Measurements from ENCODE around the gene NBAS. TPM values are rescaled to one million over a fixed set of nuclear protein-coding genes. Genes with fewer than 3 reads are reported as not detected.
"Not testable (repeated sequence)": the region's sequence is repeated elsewhere in the genome, so short reads cannot be mapped to it uniquely, and the experiment has no call there.

NBAS gene
- total RNA-seq, 1 experiment from 2014 or later: 28.9 TPM

GRCh38 chr2:15323227-15323626 lies 237.9 kb downstream of the NBAS start:
- Histone ChIP-seq H3K4me1 (replicated peaks; ENCODE audit: insufficient read depth) (no peaks in the 10 kb centered on the region), H3K79me2 (ENCODE audit: low read depth) (no peaks in the 10 kb centered on the region), H3K27ac (no peak overlapping the region), H3K9me3 (ENCODE audit: insufficient read depth, low read depth) (no peaks in the 10 kb centered on the region), H3K36me3 (ENCODE audit: low read depth) (no peaks in the 10 kb centered on the region), H3K27me3 (ENCODE audit: insufficient read depth, low read depth) (no peaks in the 10 kb centered on the region), H3F3A (ENCODE audit: insufficient read depth, low read depth) (no peaks in the 10 kb centered on the region), H4K20me1 (ENCODE audit: insufficient read depth) (no peaks in the 10 kb centered on the region), H3K4me2 (no peak overlapping the region), H3K4me3 (no peak overlapping the region), H3K9me2 (ENCODE audit: insufficient read depth) (no peaks in the 10 kb centered on the region), H2AFZ (no peak overlapping the region)
- ChIA-PET POLR2A (ENCODE audit: unreplicated experiment) (no interaction called here), CTCF (no interaction called here)
- no peak for DNase-seq
- intact Hi-C loops (cut with micrococcal nuclease; ENCODE audit: unreplicated experiment): no loop called here
- no peak for TF ChIP-seq CTCF (conservative IDR thresholded peaks at IDR 0.05)
- TF ChIP-seq EZH2 (IDR thresholded peaks at IDR 0.05; ENCODE audit: low read depth): no peak
- BruUV-seq (replicated peaks): no TSS peak

- H3K9me2 ChIP-seq (ENCODE audit: insufficient read depth); H4K20me1 ChIP-seq (ENCODE audit: insufficient read depth); BruUV-seq (replicated peaks); H3K27ac ChIP-seq; intact Hi-C loops (cut with micrococcal nuclease; ENCODE audit: unreplicated experiment); H3K4me2 ChIP-seq; H3K27me3 ChIP-seq (ENCODE audit: insufficient read depth, low read depth); H3K36me3 ChIP-seq (ENCODE audit: low read depth); H3K79me2 ChIP-seq (ENCODE audit: low read depth); H3K4me3 ChIP-seq; H2AFZ ChIP-seq; H3K9me3 ChIP-seq (ENCODE audit: insufficient read depth, low read depth); H3K4me1 ChIP-seq (replicated peaks; ENCODE audit: insufficient read depth); DNase-seq; CTCF ChIA-PET; POLR2A ChIA-PET (ENCODE audit: unreplicated experiment); H3F3A ChIP-seq (ENCODE audit: insufficient read depth, low read depth): not testable (repeated sequence)
Measured at GRCh38 chr2:15321481-15321880, 239.7 kb downstream of the NBAS start.

GRCh38 chr2:15316370-15316814 lies 244.7 kb downstream of the NBAS start:
- DNase-seq: no peak
- CTCF ChIA-PET: no interaction called here
- intact Hi-C loops (cut with micrococcal nuclease; ENCODE audit: unreplicated experiment): no loop called here
- no peaks in the 10 kb centered on the region for H3F3A ChIP-seq (ENCODE audit: insufficient read depth, low read depth)
- H3K27ac ChIP-seq: no peak overlapping the region
- H3K4me3 ChIP-seq: no peak overlapping the region
- H2AFZ ChIP-seq: no peak overlapping the region
- TF ChIP-seq EZH2 (IDR thresholded peaks at IDR 0.05; ENCODE audit: low read depth) (no peak), CTCF (conservative IDR thresholded peaks at IDR 0.05) (no peak)
- H3K9me3 ChIP-seq (ENCODE audit: insufficient read depth, low read depth): no peaks in the 10 kb centered on the region
- no peaks in the 10 kb centered on the region for H3K79me2 ChIP-seq (ENCODE audit: low read depth)
- POLR2A ChIA-PET (ENCODE audit: unreplicated experiment): no interaction called here
- H3K4me2 ChIP-seq: no peak overlapping the region
- no peaks in the 10 kb centered on the region for H3K4me1 ChIP-seq (replicated peaks; ENCODE audit: insufficient read depth)
- no peaks in the 10 kb centered on the region for H4K20me1 ChIP-seq (ENCODE audit: insufficient read depth)
- no peaks in the 10 kb centered on the region for H3K36me3 ChIP-seq (ENCODE audit: low read depth)
- H3K9me2 ChIP-seq (ENCODE audit: insufficient read depth): 0 out of 2 replicates have a peak, but pooled peaks cover 3% of the 10 kb centered on the region
- H3K27me3 ChIP-seq (ENCODE audit: insufficient read depth, low read depth): no peaks in the 10 kb centered on the region
- no TSS peak for BruUV-seq (replicated peaks)

- Histone ChIP-seq H3K4me2 (no peak overlapping the region), H3K4me3 (no peak overlapping the region), H3F3A (ENCODE audit: insufficient read depth, low read depth) (no peaks in the 10 kb centered on the region), H3K79me2 (ENCODE audit: low read depth) (no peaks in the 10 kb centered on the region), H3K27me3 (ENCODE audit: insufficient read depth, low read depth) (no peaks in the 10 kb centered on the region), H3K9me2 (ENCODE audit: insufficient read depth) (0 out of 2 replicates have a peak, but pooled peaks cover 3% of the 10 kb centered on the region), H3K4me1 (replicated peaks; ENCODE audit: insufficient read depth) (no peaks in the 10 kb centered on the region), H4K20me1 (ENCODE audit: insufficient read depth) (no peaks in the 10 kb centered on the region), H3K36me3 (ENCODE audit: low read depth) (no peaks in the 10 kb centered on the region), H3K27ac (no peak overlapping the region), H2AFZ (no peak overlapping the region), H3K9me3 (ENCODE audit: insufficient read depth, low read depth) (no peaks in the 10 kb centered on the region)
- no TSS peak for BruUV-seq (replicated peaks)
- ChIA-PET POLR2A (ENCODE audit: unreplicated experiment) (no interaction called here), CTCF (no interaction called here)
- TF ChIP-seq CTCF (conservative IDR thresholded peaks at IDR 0.05) (no peak), EZH2 (IDR thresholded peaks at IDR 0.05; ENCODE audit: low read depth) (no peak)
- DNase-seq: no peak
- intact Hi-C loops (cut with micrococcal nuclease; ENCODE audit: unreplicated experiment): no loop called here
Measured at GRCh38 chr2:15315411-15315810, 245.7 kb downstream of the NBAS start.
